ENCODE measurements around the gene HIPK3.
"Not testable (repeated sequence)": the region's sequence is repeated elsewhere in the genome, so short reads cannot be mapped to it uniquely, and the experiment has no call there.

The HIPK3 gene

GRCh38 chr11:33257160-33257896, at the start of gene HIPK3:
HIPK3 (plus strand) TSS chr11:33257381.
- no peak for DNase-seq (ENCODE audit: low read depth, low spot score)

- DNase-seq (ENCODE audit: low read depth, low spot score): no peak
Measured at GRCh38 chr11:33207408-33207985, 49.7 kb upstream of the HIPK3 start.

- DNase-seq (ENCODE audit: low read depth, low spot score): no peak
Measured at GRCh38 chr11:33208150-33208549, 49.0 kb upstream of the HIPK3 start.

- no peak for DNase-seq (ENCODE audit: low read depth, low spot score)
Measured at GRCh38 chr11:33211153-33211552, 46.0 kb upstream of the HIPK3 start.

GRCh38 chr11:33211580-33211979, 45.6 kb upstream of the HIPK3 start:
- DNase-seq (ENCODE audit: low read depth, low spot score): no peak

- DNase-seq (ENCODE audit: low read depth, low spot score): no peak
Measured at GRCh38 chr11:33214187-33214586, 43.0 kb upstream of the HIPK3 start.

- DNase-seq (ENCODE audit: low read depth, low spot score): no peak
Measured at GRCh38 chr11:33214767-33215166, 42.4 kb upstream of the HIPK3 start.

GRCh38 chr11:33216676-33217075, 40.5 kb upstream of the HIPK3 start:
- not testable (repeated sequence) for DNase-seq (ENCODE audit: low read depth, low spot score)

GRCh38 chr11:33222052-33222750, 35.0 kb upstream of the HIPK3 start:
- no peak for DNase-seq (ENCODE audit: low read depth, low spot score)

GRCh38 chr11:33225371-33225770, 31.8 kb upstream of the HIPK3 start:
- no peak for DNase-seq (ENCODE audit: low read depth, low spot score)

- DNase-seq (ENCODE audit: low read depth, low spot score): no peak
Measured at GRCh38 chr11:33227578-33228261, 29.5 kb upstream of the HIPK3 start.

- no peak for DNase-seq (ENCODE audit: low read depth, low spot score)
Measured at GRCh38 chr11:33234397-33235190, 22.6 kb upstream of the HIPK3 start.

GRCh38 chr11:33237039-33237597, 20.1 kb upstream of the HIPK3 start:
- DNase-seq (ENCODE audit: low read depth, low spot score): no peak

- no peak for DNase-seq (ENCODE audit: low read depth, low spot score)
Measured at GRCh38 chr11:33242575-33242974, 14.6 kb upstream of the HIPK3 start.

GRCh38 chr11:33243654-33244053, 13.5 kb upstream of the HIPK3 start:
- DNase-seq (ENCODE audit: low read depth, low spot score): not testable (repeated sequence)

GRCh38 chr11:33248416-33248971, 8.7 kb upstream of the HIPK3 start:
- DNase-seq (ENCODE audit: low read depth, low spot score): no peak

- DNase-seq (ENCODE audit: low read depth, low spot score): no peak
Measured at GRCh38 chr11:33256031-33256812, 959 bp upstream of the HIPK3 start.

GRCh38 chr11:33256813-33257159, 395 bp upstream of the HIPK3 start:
- no peak for DNase-seq (ENCODE audit: low read depth, low spot score)

GRCh38 chr11:33257897-33258630, 883 bp downstream of the HIPK3 start:
- DNase-seq (ENCODE audit: low read depth, low spot score): no peak

Data from iPS DF 19.7 (cell line).